WERI-Rb-1 (cell line): ENCODE data around the gene PMS1.

Experiments
- DNase-seq: peaks from one replicate; pipeline ENCODE4 v3.0.0-alpha.2; 2020
- H3K27ac ChIP-seq: fragments of 250-450 bp; sonication (Bioruptor Pico); 2 replicates; pipeline ENCODE4 v1.5.1; 2020; ENCODE audit warnings: mild to moderate bottlenecking, moderate library complexity
- H3K27me3 ChIP-seq: fragments of 250-450 bp; sonication (Bioruptor Pico); 2 replicates; pipeline ENCODE4 v1.5.1; 2021; ENCODE audit warnings: mild to moderate bottlenecking, low read depth, moderate library complexity; ENCODE audit not compliant: insufficient read depth, severe bottlenecking
- H3K36me3 ChIP-seq: fragments of 250-450 bp; sonication (Bioruptor Pico); 2 replicates; pipeline ENCODE4 v1.5.1; 2020; ENCODE audit warnings: mild to moderate bottlenecking, moderate library complexity
- H3K4me3 ChIP-seq: 2 replicates; pipeline ENCODE4 v1.5.1; 2011; ENCODE audit warnings: low read depth, mild to moderate bottlenecking, control low read depth, low read length
- H3K9me3 ChIP-seq: fragments of 250-450 bp; sonication (Bioruptor Pico); 2 replicates; pipeline ENCODE4 v1.5.1; 2021; ENCODE audit warnings: mild to moderate bottlenecking, moderate library complexity; ENCODE audit not compliant: severe bottlenecking
- TF ChIP-seq, protein P1 (sequence below): IDR thresholded peaks from 2 replicates; pipeline ENCODE4 v1.5.1; 2011; ENCODE audit warnings: low read depth, mild to moderate bottlenecking, control low read depth, inconsistent platforms, low read length

The PMS1 gene

DNA sequence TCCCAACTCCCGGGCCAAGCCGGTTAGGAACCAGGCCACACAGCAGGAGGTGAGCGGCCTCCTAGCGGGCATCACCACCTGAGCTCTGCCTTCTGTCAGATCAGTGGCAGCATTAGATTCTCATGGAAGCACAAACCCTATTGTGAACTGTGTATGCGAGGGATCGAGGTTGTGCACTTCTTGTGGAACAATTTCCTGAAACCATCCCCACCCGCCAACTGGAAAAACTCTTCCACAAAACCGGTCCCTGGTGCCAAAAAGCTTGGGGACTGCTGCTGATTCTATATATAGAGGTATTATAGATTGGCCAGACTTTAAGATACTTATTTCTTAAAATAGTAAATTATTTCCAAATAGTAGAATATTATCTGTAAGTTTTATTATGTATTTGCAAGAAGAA is 89.4 kb downstream of the PMS1 start:
- peaks cover 9% of the 10 kb centered on the region for H3K36me3 ChIP-seq

DNA sequence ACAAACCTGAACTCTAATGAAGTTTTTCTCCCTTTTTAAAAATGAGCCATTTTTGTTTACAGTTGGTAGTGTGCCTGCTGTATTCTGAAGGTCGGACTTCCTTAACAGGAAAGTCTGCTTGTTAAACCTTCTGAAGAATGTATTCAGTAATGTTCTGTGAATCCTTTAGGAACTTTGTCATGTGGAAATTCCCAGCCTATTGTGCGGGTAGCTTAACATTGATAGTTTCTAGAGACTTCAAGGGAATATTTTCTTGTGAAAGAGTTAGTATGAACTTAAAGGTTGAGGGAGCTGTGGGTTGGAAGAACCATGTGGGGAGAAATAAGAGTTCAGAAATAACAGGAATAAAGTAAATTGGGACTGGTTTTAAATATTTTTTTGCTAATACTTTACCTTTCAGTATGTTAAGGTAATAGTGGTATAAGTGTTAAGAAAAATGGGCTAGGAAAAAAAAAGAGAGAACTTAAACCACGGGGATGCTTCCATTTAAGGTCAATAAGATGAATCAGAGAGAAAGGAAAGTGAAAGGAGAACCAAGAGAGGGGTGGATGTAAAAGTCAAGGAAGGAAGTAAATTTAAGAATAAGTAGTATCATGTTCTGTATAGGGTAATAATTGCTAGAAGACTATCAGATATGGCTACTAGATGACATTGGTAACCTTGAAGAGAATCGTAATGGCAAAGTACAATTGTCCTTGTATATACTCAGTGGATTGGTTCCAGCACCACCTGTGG is 90.5 kb downstream of the PMS1 start:
- no peak overlapping the region for H3K4me3 ChIP-seq
- H3K9me3 ChIP-seq: no peaks in the 10 kb centered on the region
- DNase-seq: no peak
- peaks cover 9% of the 10 kb centered on the region for H3K36me3 ChIP-seq
- no peaks in the 10 kb centered on the region for H3K27me3 ChIP-seq
- TF ChIP-seq, protein P1, sequence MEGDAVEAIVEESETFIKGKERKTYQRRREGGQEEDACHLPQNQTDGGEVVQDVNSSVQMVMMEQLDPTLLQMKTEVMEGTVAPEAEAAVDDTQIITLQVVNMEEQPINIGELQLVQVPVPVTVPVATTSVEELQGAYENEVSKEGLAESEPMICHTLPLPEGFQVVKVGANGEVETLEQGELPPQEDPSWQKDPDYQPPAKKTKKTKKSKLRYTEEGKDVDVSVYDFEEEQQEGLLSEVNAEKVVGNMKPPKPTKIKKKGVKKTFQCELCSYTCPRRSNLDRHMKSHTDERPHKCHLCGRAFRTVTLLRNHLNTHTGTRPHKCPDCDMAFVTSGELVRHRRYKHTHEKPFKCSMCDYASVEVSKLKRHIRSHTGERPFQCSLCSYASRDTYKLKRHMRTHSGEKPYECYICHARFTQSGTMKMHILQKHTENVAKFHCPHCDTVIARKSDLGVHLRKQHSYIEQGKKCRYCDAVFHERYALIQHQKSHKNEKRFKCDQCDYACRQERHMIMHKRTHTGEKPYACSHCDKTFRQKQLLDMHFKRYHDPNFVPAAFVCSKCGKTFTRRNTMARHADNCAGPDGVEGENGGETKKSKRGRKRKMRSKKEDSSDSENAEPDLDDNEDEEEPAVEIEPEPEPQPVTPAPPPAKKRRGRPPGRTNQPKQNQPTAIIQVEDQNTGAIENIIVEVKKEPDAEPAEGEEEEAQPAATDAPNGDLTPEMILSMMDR: no peak
- H3K27ac ChIP-seq: no peak overlapping the region

More for the DNA sequence above, 89.4 kb downstream of the PMS1 start:
- no peaks in the 10 kb centered on the region for H3K27me3 ChIP-seq
- no peak overlapping the region for H3K27ac ChIP-seq
- H3K4me3 ChIP-seq: no peak overlapping the region
- no peaks in the 10 kb centered on the region for H3K9me3 ChIP-seq
- TF ChIP-seq, protein P1: no peak
- no peak for DNase-seq

DNA sequence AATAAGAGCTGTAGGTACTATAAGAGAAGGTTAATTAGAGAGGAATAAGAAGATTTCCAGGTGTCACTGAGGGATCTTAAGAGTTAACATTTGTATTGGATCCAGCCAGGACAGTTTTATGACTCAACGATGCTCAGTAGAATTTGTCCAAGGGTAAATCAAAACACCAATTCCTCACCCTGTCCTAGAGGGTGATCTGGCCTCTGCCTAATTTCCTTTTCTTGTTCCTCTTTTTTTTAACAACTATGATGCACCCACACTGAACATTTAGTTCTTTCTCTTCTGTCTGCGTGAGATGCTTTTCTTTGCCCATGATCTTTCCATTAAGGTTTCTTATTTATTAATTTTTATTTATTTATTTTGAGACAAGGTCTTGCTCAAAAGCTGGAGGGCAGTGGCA is 92.0 kb downstream of the PMS1 start:
- no peak for DNase-seq
- Histone ChIP-seq H3K36me3 (peaks cover 9% of the 10 kb centered on the region), H3K9me3 (no peaks in the 10 kb centered on the region), H3K27ac (no peak overlapping the region), H3K27me3 (no peaks in the 10 kb centered on the region), H3K4me3 (no peak overlapping the region)
- TF ChIP-seq, protein P1: no peak

DNA sequence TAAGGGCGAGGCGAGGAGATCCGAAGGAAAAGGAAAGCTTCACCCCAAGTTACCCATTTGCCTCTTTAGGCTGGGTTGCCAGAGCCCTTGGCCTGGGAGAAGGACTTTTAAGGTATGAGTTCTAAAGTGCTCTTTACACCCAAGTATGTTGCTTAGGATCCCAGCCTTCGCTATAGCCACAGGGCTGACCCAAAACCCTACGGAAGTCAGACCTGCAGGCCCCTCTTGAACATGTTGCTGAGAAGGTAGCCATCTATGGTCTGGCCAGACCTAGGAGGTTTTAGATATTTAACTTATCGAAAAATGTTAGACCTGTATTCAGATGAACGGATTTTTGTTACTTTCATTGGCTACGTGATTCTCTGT is 95.4 kb downstream of the PMS1 start:
- no peaks in the 10 kb centered on the region for H3K27me3 ChIP-seq
- H3K27ac ChIP-seq: no peak overlapping the region
- TF ChIP-seq, protein P1: no peak
- no peak overlapping the region for H3K4me3 ChIP-seq
- H3K9me3 ChIP-seq: no peaks in the 10 kb centered on the region
- H3K36me3 ChIP-seq: peaks cover 9% of the 10 kb centered on the region
- DNase-seq: no peak

DNA sequence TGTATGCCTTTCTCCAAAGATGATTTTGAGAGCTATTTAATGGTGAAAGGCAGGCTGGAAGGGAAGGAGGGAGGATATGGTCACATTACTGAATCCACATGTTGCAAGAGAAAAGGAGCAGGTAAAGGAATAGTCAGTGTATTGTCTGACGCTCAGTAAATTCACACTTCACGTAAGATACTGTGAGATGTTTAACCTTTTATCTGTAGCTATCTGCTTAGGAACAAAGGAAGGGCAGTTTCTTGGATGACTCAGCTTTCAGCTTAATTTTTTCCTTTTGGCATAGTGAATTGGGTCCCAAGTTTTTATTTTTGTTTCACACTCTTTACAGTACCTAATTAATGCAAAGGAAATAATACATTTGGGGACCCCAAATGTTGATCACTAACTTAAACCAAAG is 96.2 kb downstream of the PMS1 start:
- Histone ChIP-seq H3K27me3 (no peaks in the 10 kb centered on the region), H3K27ac (no peak overlapping the region), H3K36me3 (peaks cover 3% of the 10 kb centered on the region)

More for the DNA sequence above, 96.2 kb downstream of the PMS1 start:
- no peak overlapping the region for H3K4me3 ChIP-seq
- TF ChIP-seq, protein P1: no peak
- no peak for DNase-seq
- no peaks in the 10 kb centered on the region for H3K9me3 ChIP-seq
